HepG2 (cell line): Measurements from ENCODE around the gene KCND1. TPM values are rescaled to one million over a fixed set of nuclear protein-coding genes. Genes with fewer than 3 reads are reported as not detected.

Experiments used
- ATAC-seq: fragments of 200-7000 bp; cut with Tn5 transposase; 3 replicates; pipeline ENCODE4 v1.9.1; 2020; ENCODE audit warnings: mild to moderate bottlenecking, moderate library complexity
- BruUV-seq: library from RNA; stranded (reverse); fragments of 400-500 nt; replicated peaks from 2 replicates; lab custom pipeline; 2021; lab: Mats Ljungman, UMichigan
- CTCF ChIA-PET: fragments of 300-600 bp; formaldehyde crosslinking; extraction: SDS; loops from one replicate; lab custom pipeline; 2021; ENCODE audit warnings: low total read pairs, inconsistent platforms, low intra/inter-chr PET ratio; lab: Yijun Ruan, JAX
- POLR2A ChIA-PET: fragments of 350-600 bp; sonication (Branson Sonifier 250); formaldehyde crosslinking; loops from one replicate; lab custom pipeline; 2020; ENCODE audit warnings: antibody characterized with exemption, inconsistent platforms; lab: Yijun Ruan, JAX
- DNase-seq: peaks from one replicate; pipeline ENCODE4 v3.0.0-alpha.2; 2015; ENCODE audit warnings: low spot score
- FAIRE-seq: peaks from 3 replicates; lab custom pipeline; 2011; peaks lifted over from hg19 to GRCh38; lab: Jason Lieb, UNC
- H2AFZ ChIP-seq: one replicate; pipeline ENCODE4 v1.6.1; 2011; ENCODE audit warnings: low read length, inconsistent platforms
- H3K27ac ChIP-seq: fragments of 300-600 bp; 3 replicates; pipeline ENCODE4 v1.8.0; 2011; ENCODE audit warnings: mixed run types, mild to moderate bottlenecking, mixed read lengths, low read length, inconsistent platforms; ENCODE audit not compliant: insufficient read depth; ENCODE audit errors: extremely low read length
- H3K27me3 ChIP-seq, 2 experiments: fragments of 200-600 bp in 1 of 2; 2 replicates in 1 of 2; 3 replicates in 1 of 2; pipeline versions ENCODE4 v1.6.0 to v1.8.0; 2011; ENCODE audit warnings: low read length in 2 of 2, mild to moderate bottlenecking in 2 of 2, moderate library complexity in 2 of 2, inconsistent platforms in 1 of 2; ENCODE audit not compliant: insufficient read depth in 2 of 2, control insufficient read depth in 1 of 2
- H3K36me3 ChIP-seq, 2 experiments: fragments of 200-600 bp in 1 of 2; replicated peaks in 1 of 2; 2 replicates in 1 of 2; 3 replicates in 1 of 2; pipeline versions ENCODE4 v1.5.1 to v1.8.0; 2011; ENCODE audit warnings: low read length in 2 of 2, inconsistent platforms in 1 of 2; ENCODE audit not compliant: insufficient read depth in 2 of 2, control insufficient read depth in 1 of 2
- H3K4me1 ChIP-seq: 2 replicates; pipeline ENCODE4 v1.5.1; 2012; ENCODE audit warnings: low read length, inconsistent platforms; ENCODE audit not compliant: insufficient read depth
- H3K4me2 ChIP-seq: 2 replicates; pipeline ENCODE4 v1.6.0; 2011; ENCODE audit warnings: low read depth, low read length, inconsistent platforms
- H3K4me3 ChIP-seq, 3 experiments: fragments of 200-600 bp in 1 of 3; sonication (generic), shearing (Covaris generic) in 1 of 3; replicated peaks in 1 of 3; 2 replicates each; pipeline ENCODE4 v1.5.1; 2011 to 2016; ENCODE audit warnings: low read length in 3 of 3, inconsistent platforms in 2 of 3, low read depth in 2 of 3, mild to moderate bottlenecking in 2 of 3, control low read depth in 1 of 3, mixed read lengths in 1 of 3; ENCODE audit not compliant: insufficient read depth in 1 of 3
- H3K79me2 ChIP-seq: one replicate; pipeline ENCODE4 v1.6.1; 2011; ENCODE audit warnings: low read length, inconsistent platforms; ENCODE audit not compliant: insufficient read depth
- H3K9ac ChIP-seq: 2 replicates; pipeline ENCODE4 v1.6.0; 2011; ENCODE audit warnings: mild to moderate bottlenecking, low read depth, low read length, inconsistent platforms; ENCODE audit not compliant: insufficient read depth
- H3K9me3 ChIP-seq: 2 replicates; pipeline ENCODE4 v1.5.1; 2012; ENCODE audit warnings: mild to moderate bottlenecking, low read length
- H4K20me1 ChIP-seq: 2 replicates; pipeline ENCODE4 v1.6.0; 2011; ENCODE audit warnings: inconsistent platforms, mild to moderate bottlenecking, low read length, moderate library complexity; ENCODE audit not compliant: insufficient read depth
- BRD4 ChIP-seq: sonication (generic); formaldehyde crosslinking; IDR thresholded peaks from 2 replicates; pipeline ENCODE4 v1.4.0; 2020; ENCODE audit warnings: missing genetic modification reagents
- GFI1 ChIP-seq: sonication (generic); formaldehyde crosslinking; IDR thresholded peaks from 2 replicates; pipeline ENCODE4 v1.5.0; 2020; ENCODE audit warnings: missing genetic modification reagents, mild to moderate bottlenecking, borderline replicate concordance
- ISX ChIP-seq: sonication (generic); formaldehyde crosslinking; conservative IDR thresholded peaks from 2 replicates; pipeline ENCODE4 v1.5.0; 2020; ENCODE audit warnings: missing genetic modification reagents
- MTA1 ChIP-seq: sonication (generic); formaldehyde crosslinking; IDR thresholded peaks from 2 replicates; pipeline ENCODE4 v1.4.0; 2020; ENCODE audit warnings: missing genetic modification reagents, mild to moderate bottlenecking, borderline replicate concordance
- NFKBIZ ChIP-seq: IDR thresholded peaks from 2 replicates; pipeline ENCODE4 v1.6.1; 2018; ENCODE audit warnings: missing genetic modification reagents, missing compliant biosample characterization
- RFXAP ChIP-seq: sonication (generic); formaldehyde crosslinking; IDR thresholded peaks from 2 replicates; pipeline ENCODE4 v1.4.0; 2020; ENCODE audit warnings: missing genetic modification reagents, borderline replicate concordance
- TAF1 ChIP-seq: sonication (generic); formaldehyde crosslinking; IDR thresholded peaks from 2 replicates; pipeline ENCODE4 v1.4.0; 2020; ENCODE audit warnings: missing genetic modification reagents
- ZKSCAN5 ChIP-seq: sonication (generic); formaldehyde crosslinking; IDR thresholded peaks from 2 replicates; pipeline ENCODE4 v1.5.1; 2020; ENCODE audit warnings: mild to moderate bottlenecking, missing genetic modification reagents
- ZNF30 ChIP-seq: sonication (generic); formaldehyde crosslinking; IDR thresholded peaks from 2 replicates; pipeline ENCODE4 v1.5.0; 2020; ENCODE audit warnings: mild to moderate bottlenecking, missing genetic modification reagents
- ZNF484 ChIP-seq: sonication (generic); formaldehyde crosslinking; IDR thresholded peaks from 2 replicates; pipeline ENCODE4 v1.5.1; 2020; ENCODE audit warnings: mild to moderate bottlenecking, low read depth, missing genetic modification reagents, borderline replicate concordance
- ZNF552 ChIP-seq: sonication (generic); formaldehyde crosslinking; IDR thresholded peaks from 2 replicates; pipeline ENCODE4 v1.9.0; 2022; ENCODE audit warnings: missing genetic modification reagents, mild to moderate bottlenecking, borderline replicate concordance
- ZNF629 ChIP-seq: sonication (generic); formaldehyde crosslinking; conservative IDR thresholded peaks from 2 replicates; pipeline ENCODE4 v1.5.0; 2020; ENCODE audit warnings: missing genetic modification reagents
- WGBS: methylation state at CpG from one replicate; pipeline ENCODE4 v1.1.6; 2017; ENCODE audit warnings: low lambda C conversion rate; 5-methylcytosine and 5-hydroxymethylcytosine counted together
- in situ Hi-C: cut with HindIII; loops from 2 replicates; pipeline ENCODE4 v1.10.0; 2017; ENCODE audit warnings: low pct_unique_long_range_greater_than_20kb; ENCODE audit not compliant: extremely low pct_ligation_motif_present
- intact Hi-C: fragments of 100-400 bp; cut with micrococcal nuclease; formaldehyde crosslinking; loops from one replicate; pipeline ENCODE4 v1.10.0; 2022; ENCODE audit not compliant: unreplicated experiment
- polyA plus RNA-seq, 8 experiments: library from polyadenylated mRNA; depleted of rRNA in 3 of 8; stranded (reverse) in 7 of 8; unstranded in 1 of 8; fragments of >200 nt; fragmentation: Illumina TruSeq in 4 of 8; extraction: Trizol in 4 of 8; gene quantifications; 2 replicates each; pipeline versions ENCODE4 v1.2.1 to v1.2.3, GENCODE V29; 2011 to 2016; ENCODE audit warnings: low read depth in 4 of 8, missing spikeins in 1 of 8, mixed read lengths in 1 of 8; ENCODE audit not compliant: insufficient read depth in 1 of 8
- total RNA-seq, 5 experiments: library from RNA; depleted of rRNA; stranded (reverse); fragments of >200 nt; fragmentation: Illumina TruSeq; extraction: Trizol; gene quantifications; 2 replicates each; pipeline ENCODE4 v1.2.3, GENCODE V29; 2016; ENCODE audit warnings: low read depth in 1 of 5
- TF ChIP-seq, protein P1 (sequence below): sonication (generic); formaldehyde crosslinking; conservative IDR thresholded peaks from 2 replicates; pipeline ENCODE4 v1.4.0; 2020; ENCODE audit warnings: missing genetic modification reagents
- TF ChIP-seq, protein P2 (sequence below): sonication (generic); formaldehyde crosslinking; IDR thresholded peaks from 2 replicates; pipeline ENCODE4 v1.8.0; 2022; ENCODE audit warnings: missing genetic modification reagents, low read depth, mild to moderate bottlenecking, borderline replicate concordance
- TF ChIP-seq, protein P3 (sequence below): sonication (generic); formaldehyde crosslinking; IDR thresholded peaks from 2 replicates; pipeline ENCODE4 v1.5.1; 2020; ENCODE audit warnings: missing genetic modification reagents, mild to moderate bottlenecking, borderline replicate concordance
- TF ChIP-seq, protein P4 (sequence below): sonication (generic); formaldehyde crosslinking; IDR thresholded peaks from 2 replicates; pipeline ENCODE4 v1.4.0; 2020; ENCODE audit warnings: missing genetic modification reagents

The KCND1 gene
- total and polyA plus RNA-seq, 2 of the 13 experiments (the other 11 are each of a cell fraction or from before 2014, with no cell fraction given) = 0.07 to 0.30 TPM

DNA sequence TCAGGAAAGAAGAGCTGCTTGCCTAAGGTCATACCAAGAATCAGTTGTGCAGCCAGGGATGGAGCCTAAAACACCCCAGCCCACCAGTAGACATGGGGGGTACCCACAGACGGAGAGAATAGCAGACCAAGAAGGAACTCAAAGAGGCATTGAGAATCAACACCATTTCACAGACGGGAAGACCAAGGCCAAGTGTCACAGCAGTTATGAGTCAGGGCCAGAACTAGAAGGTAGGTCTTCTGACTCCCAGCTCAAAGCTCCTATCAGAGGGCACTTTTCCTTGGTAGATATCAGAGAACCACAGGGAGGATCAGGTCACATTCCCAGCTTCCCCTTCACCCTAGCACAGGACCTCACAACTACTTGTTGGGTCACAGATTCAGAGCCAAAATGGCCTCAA, 28.7 kb downstream of the KCND1 start:
- CTCF ChIA-PET = no interaction called here

More for the DNA sequence above, 28.7 kb downstream of the KCND1 start:
- peaks cover 25% of the 10 kb centered on the region for H3K79me2 ChIP-seq
- peaks cover 3 to 14% of the 10 kb centered on the region in 2 experiments; a peak in 3 of 5 replicates for H3K36me3 ChIP-seq
- intact Hi-C loops (no loop called here), in situ Hi-C loops (no loop called here)
- H4K20me1 ChIP-seq = peaks cover 4% of the 10 kb centered on the region; the same call in 1 of the 2 replicates
- no peaks in the 10 kb centered on the region for H3K9me3 ChIP-seq
- H3K27ac ChIP-seq = no peak overlapping the region
- peaks cover 29% of the 10 kb centered on the region for H3K4me1 ChIP-seq
- H3K9ac ChIP-seq = no peak overlapping the region
- H3K4me3 ChIP-seq = no peak overlapping the region
- POLR2A ChIA-PET = interaction anchor here (1.0 kb wide), 1 partner anchor 230 kb away, joined by 3 read pairs; no protein-coding TSS in a partner anchor
- H3K4me2 ChIP-seq = no peak overlapping the region
- no peaks in the 10 kb centered on the region for H3K27me3 ChIP-seq
- H2AFZ ChIP-seq = no peak overlapping the region
- TF ChIP-seq BRD4 (no peak), MTA1 (no peak), ZNF552 (CRISPR knock-in tag) (no peak), ZKSCAN5 (CRISPR knock-in tag) (no peak), ZNF629 (CRISPR knock-in tag) (no peak), NFKBIZ (CRISPR knock-in tag) (no peak), ZNF30 (CRISPR knock-in tag) (no peak), GFI1 (CRISPR knock-in tag) (no peak), ISX (CRISPR knock-in tag) (no peak), TAF1 (CRISPR knock-in tag) (no peak), RFXAP (CRISPR knock-in tag) (no peak), ZNF484 (CRISPR knock-in tag) (no peak)
- TF ChIP-seq, protein P1, sequence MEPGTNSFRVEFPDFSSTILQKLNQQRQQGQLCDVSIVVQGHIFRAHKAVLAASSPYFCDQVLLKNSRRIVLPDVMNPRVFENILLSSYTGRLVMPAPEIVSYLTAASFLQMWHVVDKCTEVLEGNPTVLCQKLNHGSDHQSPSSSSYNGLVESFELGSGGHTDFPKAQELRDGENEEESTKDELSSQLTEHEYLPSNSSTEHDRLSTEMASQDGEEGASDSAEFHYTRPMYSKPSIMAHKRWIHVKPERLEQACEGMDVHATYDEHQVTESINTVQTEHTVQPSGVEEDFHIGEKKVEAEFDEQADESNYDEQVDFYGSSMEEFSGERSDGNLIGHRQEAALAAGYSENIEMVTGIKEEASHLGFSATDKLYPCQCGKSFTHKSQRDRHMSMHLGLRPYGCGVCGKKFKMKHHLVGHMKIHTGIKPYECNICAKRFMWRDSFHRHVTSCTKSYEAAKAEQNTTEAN (CRISPR knock-in tag) = no peak
- TF ChIP-seq, protein P2, sequence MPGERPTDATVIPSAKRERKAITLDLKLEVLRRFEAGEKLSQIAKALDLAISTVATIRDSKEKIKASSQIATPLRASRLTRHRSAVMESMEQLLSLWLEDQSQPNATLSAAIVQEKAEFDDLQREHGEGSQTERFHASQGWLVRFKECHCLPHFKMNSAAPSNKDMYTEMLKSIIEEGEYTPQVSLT = no peak
- TF ChIP-seq, protein P3, sequence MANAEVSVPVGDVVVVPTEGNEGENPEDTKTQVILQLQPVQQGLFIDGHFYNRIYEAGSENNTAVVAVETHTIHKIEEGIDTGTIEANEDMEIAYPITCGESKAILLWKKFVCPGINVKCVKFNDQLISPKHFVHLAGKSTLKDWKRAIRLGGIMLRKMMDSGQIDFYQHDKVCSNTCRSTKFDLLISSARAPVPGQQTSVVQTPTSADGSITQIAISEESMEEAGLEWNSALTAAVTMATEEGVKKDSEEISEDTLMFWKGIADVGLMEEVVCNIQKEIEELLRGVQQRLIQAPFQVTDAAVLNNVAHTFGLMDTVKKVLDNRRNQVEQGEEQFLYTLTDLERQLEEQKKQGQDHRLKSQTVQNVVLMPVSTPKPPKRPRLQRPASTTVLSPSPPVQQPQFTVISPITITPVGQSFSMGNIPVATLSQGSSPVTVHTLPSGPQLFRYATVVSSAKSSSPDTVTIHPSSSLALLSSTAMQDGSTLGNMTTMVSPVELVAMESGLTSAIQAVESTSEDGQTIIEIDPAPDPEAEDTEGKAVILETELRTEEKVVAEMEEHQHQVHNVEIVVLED (CRISPR knock-in tag) = no peak
- TF ChIP-seq, protein P4, sequence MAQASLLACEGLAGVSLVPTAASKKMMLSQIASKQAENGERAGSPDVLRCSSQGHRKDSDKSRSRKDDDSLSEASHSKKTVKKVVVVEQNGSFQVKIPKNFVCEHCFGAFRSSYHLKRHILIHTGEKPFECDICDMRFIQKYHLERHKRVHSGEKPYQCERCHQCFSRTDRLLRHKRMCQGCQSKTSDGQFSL = no peak
- BruUV-seq = no TSS peak
- DNase-seq = no peak
- 100% methylated on average over 1 of the region's 2 CpGs for WGBS
- ATAC-seq = no peak
- FAIRE-seq = no peak
